Forelimb muscle (tissue), 1 donor: ENCODE data around the gene CRTC2. TPM values are rescaled to one million over a fixed set of nuclear protein-coding genes. Genes with fewer than 3 reads are reported as not detected.

ENCODE experiments used
- DNase-seq: peaks from one replicate; pipeline ENCODE4 v3.0.0-alpha.2; 2013; ENCODE audit warnings: low read depth
- polyA plus RNA-seq: library from polyadenylated mRNA; unstranded; fragments of 120-200 nt; gene quantifications from one replicate; pipeline ENCODE4 v1.2.1, GENCODE V29; 2013; ENCODE audit not compliant: insufficient read length

The CRTC2 gene
- polyA plus RNA-seq, 1 donor: 23.5 TPM

- no peak for DNase-seq
Measured at GRCh38 chr1:153976819-153977249, 18.4 kb upstream of the CRTC2 start.

GRCh38 chr1:153973525-153973924 is 15.1 kb upstream of the CRTC2 start:
- DNase-seq: no peak

GRCh38 chr1:153973071-153973470 is 14.7 kb upstream of the CRTC2 start:
- no peak for DNase-seq

DNA sequence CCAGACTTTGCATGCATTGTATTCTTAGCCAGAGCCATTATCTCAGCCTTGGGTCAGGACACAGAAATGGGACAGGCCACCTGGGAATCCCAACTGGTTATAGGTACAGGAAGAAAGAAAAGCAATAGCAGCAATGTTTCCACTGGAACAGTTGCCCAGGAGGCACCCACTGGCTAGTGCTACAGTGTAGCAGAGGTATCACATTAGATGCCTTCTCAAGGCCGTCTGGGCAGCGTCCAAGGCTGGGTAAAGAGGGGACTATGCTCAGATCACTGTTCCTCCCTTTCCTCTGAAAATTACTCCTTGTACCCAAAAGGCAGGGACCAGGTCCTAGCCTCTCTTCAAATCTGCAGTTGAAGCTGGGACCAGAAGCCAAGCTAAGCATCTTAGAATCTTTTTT is 11.9 kb upstream of the CRTC2 start:
- DNase-seq: no peak

- DNase-seq: no peak
Measured at GRCh38 chr1:153968972-153969371, 10.6 kb upstream of the CRTC2 start.

DNA sequence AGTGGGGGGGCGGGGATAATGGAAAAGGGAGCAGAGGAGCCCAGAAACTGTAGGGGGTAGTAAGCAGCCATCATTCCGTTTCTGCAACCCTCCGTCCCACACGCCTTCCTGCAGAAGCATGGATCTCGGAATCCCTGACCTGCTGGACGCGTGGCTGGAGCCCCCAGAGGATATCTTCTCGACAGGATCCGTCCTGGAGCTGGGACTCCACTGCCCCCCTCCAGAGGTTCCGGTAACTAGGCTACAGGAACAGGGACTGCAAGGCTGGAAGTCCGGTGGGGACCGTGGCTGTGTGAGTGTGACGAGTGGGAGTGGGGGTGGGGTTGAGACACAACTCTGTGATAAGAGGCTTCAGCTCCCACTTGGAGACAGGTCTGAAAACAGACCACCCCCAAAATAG is 10.0 kb upstream of the CRTC2 start:
- DNase-seq: no peak

GRCh38 chr1:153968000-153968363 is 9.6 kb upstream of the CRTC2 start:
- DNase-seq: no peak

DNA sequence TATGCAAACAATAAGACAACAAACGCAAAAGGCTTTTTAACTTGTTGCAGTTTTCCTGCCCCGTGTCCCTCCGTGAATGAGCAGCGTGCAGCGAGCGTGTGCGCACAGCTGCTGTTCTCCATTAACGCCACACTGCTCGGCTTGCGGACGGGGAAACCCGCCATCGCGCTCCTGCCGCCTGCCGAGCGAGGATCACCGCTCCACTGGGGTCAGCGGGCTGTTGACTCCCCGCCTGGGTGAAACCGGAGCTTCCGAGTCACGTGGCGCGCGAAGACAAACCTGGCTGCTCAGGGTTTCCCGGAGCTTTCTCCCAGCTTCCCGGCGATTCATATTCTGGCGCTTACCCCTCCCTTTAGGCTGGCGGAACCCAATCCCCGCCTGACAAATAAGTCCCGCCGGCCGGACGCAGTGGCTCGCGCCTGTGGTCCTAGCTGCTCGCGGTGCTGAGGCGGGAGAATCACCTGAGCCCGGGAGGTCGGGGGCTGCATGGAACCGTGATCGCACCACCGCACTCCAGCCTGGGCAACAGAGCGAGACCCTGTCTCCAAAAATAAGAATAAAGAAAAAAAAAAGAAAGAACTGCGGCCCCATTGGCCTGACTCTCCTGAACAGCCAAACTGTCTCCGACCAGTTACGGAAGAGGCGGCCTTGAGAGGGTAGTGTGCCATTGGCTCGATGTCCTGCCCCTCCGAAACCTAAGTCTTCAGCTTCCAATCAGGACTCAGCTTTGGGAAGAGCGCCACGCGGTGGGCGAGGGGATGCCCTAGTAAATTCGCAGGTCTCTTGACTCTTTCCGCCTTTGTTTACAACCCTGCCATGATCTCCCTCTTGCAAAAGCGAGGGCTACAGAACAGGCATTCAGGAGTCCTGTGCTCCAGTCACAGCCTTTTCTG is 8.9 kb upstream of the CRTC2 start, which contains the start of gene CREB3L4:
CREB3L4 (plus strand) TSS at position 796 of the 893 bp plus-strand sequence. CDS start 624 bp downstream, outside the sequence.
- peak; percentile 97 for DNase-seq

DNA sequence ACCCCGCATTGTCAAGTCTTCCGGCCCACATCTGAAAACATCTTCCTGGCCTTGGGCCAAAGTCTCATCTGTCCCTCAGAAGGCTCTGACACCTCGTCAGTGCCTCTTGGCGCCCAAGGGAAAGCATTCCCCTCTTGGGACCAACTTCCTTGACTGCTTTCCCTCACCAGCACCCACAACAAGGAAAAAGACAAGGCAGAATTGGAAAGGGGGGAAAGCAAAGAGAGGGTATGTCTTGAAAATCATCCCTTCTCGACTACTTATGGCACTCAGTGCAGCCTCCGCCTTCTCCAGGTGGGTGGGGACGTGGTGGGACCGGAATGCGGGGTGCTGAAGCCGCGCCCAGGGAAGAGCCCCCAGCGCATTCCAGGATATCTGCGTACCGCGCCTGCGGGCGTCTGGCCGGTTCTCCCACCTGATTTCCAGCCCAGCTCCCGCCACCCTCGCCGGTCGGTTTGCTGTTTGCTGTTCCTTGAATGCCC is 5.5 kb upstream of the CRTC2 start:
- no peak for DNase-seq

GRCh38 chr1:153963030-153963849 is 4.8 kb upstream of the CRTC2 start, which contains the start of gene SLC39A1:
TSS of gene SLC39A1 (minus strand) at chr1:153963537. CDS start at chr1:153962715, 822 bp downstream.
- peak; percentile 93 for DNase-seq

GRCh38 chr1:153962088-153963029 is 3.9 kb upstream of the CRTC2 start:
- DNase-seq: no peak

DNA sequence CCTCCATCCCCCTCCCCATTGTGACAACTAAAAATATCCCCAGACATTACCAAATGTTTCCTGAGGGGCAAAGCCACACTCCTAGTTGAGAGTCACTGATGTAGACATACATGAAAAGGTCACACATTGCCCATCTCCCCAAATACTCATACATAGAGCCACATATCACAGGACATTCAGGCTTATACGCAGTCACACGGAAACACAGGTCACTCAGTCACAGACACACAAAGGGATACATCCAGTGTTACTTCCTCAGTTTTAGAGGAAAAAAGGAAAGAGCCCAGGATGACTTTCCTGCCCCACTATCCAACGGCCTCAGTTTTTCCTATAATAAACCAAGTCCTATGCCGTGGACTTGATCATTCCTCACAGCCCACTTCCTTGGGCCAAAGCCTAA is 3.0 kb upstream of the CRTC2 start:
- no peak for DNase-seq

- DNase-seq: no peak
Measured at GRCh38 chr1:153960206-153960605, 1.8 kb upstream of the CRTC2 start.

DNA sequence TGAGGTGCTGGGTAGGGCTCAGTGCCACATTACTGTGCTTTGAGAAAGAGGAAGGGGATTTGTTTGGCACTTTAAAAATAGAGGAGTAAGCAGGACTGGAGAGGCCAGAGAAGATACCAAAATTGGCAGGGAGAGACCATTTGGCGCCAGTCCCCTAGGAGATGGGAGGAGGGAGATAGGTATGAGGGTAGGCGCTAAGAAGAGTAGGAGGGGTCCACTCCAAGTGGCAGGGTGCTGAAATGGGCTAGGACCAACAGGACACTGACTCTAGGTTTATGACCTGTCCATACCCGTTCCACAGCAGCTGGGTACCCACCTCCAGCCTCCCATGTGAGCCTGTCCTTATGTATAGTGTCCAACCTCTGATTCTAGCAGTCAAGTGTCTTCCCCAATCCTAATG is 1.0 kb upstream of the CRTC2 start:
- no peak for DNase-seq

DNA sequence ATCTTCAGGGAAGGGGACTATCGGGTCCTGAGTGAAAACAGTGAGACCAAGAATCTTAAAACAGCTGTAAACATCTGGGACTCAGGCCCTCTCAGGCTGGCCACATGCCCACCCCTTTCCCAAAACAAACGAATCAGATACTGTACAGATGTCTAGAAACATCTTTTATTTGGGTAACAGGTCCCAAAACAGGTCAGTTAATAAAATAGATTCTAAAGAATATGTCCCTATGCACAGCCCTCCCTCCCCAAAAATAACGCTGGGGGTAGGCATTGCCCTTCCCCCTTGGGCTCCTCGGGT is 499 bp upstream of the CRTC2 start:
- no peak for DNase-seq

DNA sequence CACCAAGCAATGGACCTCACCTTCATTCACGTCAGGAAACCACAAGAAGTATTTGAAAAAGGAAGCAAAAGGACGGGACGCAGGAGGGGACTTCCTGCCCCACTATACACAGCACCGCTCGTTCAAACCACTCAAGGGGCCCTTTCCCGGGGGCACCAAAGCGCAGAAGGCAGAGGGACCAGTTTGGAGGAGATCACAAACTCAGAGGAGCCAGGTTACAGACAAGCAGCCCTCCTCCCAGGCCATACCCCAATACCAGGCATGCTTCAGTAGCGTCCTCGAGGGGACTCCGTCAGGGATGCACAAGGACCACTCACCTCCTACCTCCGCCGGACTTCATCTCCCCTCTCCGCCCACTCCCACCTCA is 685 bp downstream of the CRTC2 start:
- no peak for DNase-seq

DNA sequence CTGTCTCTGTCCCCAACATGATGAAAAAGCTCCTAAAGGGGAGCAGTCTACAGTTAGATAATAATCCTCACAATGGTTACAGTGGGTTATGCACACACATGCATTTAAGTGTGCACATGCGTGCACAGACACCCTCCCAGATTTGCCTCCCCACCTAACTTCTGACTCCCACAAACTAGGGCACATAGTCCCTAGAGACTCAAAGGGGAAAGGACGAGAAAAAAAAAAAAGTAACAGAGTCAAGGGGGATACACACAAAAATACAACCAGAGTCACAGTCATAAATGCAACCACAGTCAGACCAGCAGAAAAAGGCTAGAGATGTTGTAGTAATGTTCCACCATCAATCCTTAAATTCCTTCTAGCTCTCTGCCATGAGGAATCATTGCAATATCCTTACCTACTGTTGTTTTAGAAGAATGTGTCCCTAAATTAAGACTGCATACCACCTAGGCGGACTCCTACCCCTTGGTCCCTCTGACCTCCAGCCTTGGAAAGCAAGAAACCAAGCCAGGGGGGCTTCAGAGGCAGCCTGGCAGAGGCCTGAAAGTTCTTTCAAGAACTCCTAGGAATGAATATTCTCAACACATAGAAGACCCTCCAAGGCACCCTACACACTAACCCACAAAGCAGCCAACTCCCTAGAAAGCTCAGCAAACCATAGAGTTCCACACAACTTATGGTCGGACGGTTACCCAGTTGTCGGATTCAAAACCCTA is 1.3 kb downstream of the CRTC2 start:
- DNase-seq: no peak

GRCh38 chr1:153954826-153955225 is 3.6 kb downstream of the CRTC2 start:
- DNase-seq: no peak

DNA sequence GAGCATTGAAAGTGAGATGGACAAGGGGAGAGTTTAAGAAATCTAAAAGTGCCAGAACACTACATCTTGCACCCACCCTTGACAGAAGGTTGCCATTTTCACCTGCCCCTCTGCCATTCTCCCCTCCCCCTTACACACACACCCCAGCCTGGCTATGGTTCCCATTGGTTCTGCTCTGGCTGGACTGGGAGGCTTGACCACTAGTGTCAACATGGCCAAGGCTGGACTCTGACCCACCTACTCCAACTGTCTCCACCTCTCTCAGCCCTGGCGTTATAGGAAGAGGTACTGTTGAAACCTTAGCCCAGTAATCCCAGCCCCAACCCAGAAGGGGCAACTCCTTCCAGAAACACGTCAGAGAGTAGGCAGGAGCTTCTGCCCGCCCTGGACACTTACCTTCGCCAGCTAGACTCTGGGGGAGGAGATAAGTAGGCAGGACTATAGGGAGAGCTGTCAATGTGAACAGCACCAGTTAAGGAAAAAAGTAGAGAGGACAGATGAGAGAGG is 4.5 kb downstream of the CRTC2 start:
- no peak for DNase-seq

DNA sequence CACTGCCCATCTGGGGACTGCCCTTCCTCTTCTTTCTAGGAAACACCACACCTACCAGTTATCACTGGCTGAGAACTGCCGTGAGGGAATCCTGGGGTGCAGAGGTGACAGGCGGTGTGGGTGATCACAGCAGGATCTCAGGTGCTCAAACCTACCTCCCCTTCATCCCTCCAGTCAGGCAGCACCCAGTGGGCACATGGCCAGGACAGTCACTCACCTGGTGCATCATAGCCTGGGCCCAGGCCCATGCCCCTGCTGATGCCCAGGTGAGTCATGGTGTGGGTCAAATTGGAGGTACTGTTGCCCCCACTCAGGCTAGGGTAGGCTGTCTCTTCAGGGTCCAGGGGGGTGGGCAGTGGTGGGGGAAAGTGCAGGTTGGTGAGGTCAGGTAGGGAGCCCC is 6.6 kb downstream of the CRTC2 start:
- DNase-seq: no peak

DNA sequence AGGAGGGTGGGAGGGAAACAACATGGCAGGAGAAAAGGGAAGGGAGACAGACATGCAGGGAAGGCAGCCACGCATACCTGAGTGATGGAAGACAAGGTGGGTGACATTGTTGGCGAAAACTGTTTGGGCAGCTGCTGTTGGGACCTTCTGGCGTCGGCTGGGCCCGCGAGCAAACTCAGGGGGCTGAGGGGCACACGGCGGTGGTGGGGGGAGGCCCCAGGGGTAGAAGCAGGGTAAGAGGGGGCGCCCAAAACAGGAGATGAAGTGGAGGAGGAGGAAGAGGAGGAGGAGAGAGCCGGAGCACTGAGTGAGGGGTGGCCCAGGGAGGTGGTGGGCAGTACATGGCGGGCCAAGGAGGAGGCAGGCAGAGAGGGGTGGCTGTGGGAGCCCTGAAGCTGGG is 7.2 kb downstream of the CRTC2 start:
- DNase-seq: no peak
